ENCODE data around the gene PAPSS2. TPM values are rescaled to one million over a fixed set of nuclear protein-coding genes. Genes with fewer than 3 reads are reported as not detected.
"Not testable (repeated sequence)": the region's sequence is repeated elsewhere in the genome, so short reads cannot be mapped to it uniquely, and the experiment has no call there.

The PAPSS2 gene
- total RNA-seq, 1 donor from 2014 or later: 137 TPM

GRCh38 chr10:87636313-87636915 lies 23.3 kb upstream of the PAPSS2 start:
- Histone ChIP-seq H3K36me3 (no peaks in the 10 kb centered on the region), H3K4me3 (no peak overlapping the region), H3K27ac (no peak overlapping the region), H3K27me3 (ENCODE audit: low read depth) (no peaks in the 10 kb centered on the region), H3K4me1 (no peaks in the 10 kb centered on the region), H3K9me3 (no peaks in the 10 kb centered on the region)
- no peak for TF ChIP-seq CTCF (IDR thresholded peaks at IDR 0.05)
- DNase-seq: no peak
- ATAC-seq: no peak
- intact Hi-C loops (cut with DNase I): no loop called here

GRCh38 chr10:87639493-87639892 lies 20.2 kb upstream of the PAPSS2 start:
- ATAC-seq (no peak), DNase-seq (no peak)
- Histone ChIP-seq H3K9me3 (no peaks in the 10 kb centered on the region), H3K27ac (no peak overlapping the region), H3K36me3 (no peaks in the 10 kb centered on the region), H3K4me3 (no peak overlapping the region), H3K27me3 (ENCODE audit: low read depth) (no peaks in the 10 kb centered on the region), H3K4me1 (no peaks in the 10 kb centered on the region)
- TF ChIP-seq CTCF (IDR thresholded peaks at IDR 0.05): no peak
- intact Hi-C loops (cut with DNase I): no loop called here

DNA sequence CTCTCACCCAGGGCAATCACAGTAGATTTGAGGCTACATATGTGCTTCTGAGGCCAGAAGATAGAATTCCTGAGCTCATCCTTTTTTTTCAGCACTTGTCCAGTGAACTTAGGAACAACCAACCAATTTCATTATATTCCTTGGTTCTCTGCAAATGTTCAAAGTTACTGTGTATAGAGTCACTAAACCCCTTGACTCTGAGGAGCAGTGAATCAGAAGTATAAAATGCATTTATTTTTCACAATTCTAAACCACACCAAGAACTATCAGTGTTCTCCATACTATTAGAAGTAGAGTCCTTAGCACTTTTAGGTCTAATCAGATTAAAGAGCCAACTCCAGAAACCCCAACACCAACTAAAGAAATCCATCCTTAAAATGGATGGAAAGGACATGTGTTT lies 19.6 kb upstream of the PAPSS2 start:
- no peaks in the 10 kb centered on the region for H3K9me3 ChIP-seq
- no peaks in the 10 kb centered on the region for H3K36me3 ChIP-seq
- no peak overlapping the region for H3K4me3 ChIP-seq
- ATAC-seq: no peak
- no peak for DNase-seq
- no peak overlapping the region for H3K27ac ChIP-seq
- no peaks in the 10 kb centered on the region for H3K27me3 ChIP-seq (ENCODE audit: low read depth)
- TF ChIP-seq CTCF (IDR thresholded peaks at IDR 0.05): no peak
- intact Hi-C loops (cut with DNase I): no loop called here
- no peaks in the 10 kb centered on the region for H3K4me1 ChIP-seq

GRCh38 chr10:87642486-87642885 lies 17.2 kb upstream of the PAPSS2 start:
- no peak overlapping the region for H3K27ac ChIP-seq
- no peak overlapping the region for H3K4me3 ChIP-seq
- H3K9me3 ChIP-seq: no peaks in the 10 kb centered on the region
- H3K4me1 ChIP-seq: no peaks in the 10 kb centered on the region
- H3K27me3 ChIP-seq (ENCODE audit: low read depth): no peaks in the 10 kb centered on the region
- ATAC-seq (no peak), DNase-seq (no peak)
- TF ChIP-seq CTCF (IDR thresholded peaks at IDR 0.05): no peak
- intact Hi-C loops (cut with DNase I): no loop called here
- no peaks in the 10 kb centered on the region for H3K36me3 ChIP-seq

DNA sequence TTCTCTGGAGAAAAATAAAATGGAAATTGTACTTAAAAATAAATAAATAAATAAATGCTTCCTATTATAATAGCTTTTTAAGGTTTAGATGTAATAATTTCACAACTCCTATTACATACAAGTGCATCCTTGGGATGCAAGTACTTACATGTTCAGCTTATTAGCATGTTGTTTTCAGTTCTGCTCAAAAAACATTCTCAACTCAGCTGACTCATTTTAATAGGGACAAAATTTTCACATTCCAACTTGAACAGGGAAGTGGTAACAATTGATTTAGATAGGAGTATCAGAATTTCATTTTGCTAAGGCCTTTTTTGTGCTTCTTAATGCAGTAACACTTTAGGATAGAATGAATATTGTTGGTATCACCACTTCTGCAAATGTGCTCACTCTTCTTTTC lies 16.7 kb upstream of the PAPSS2 start:
- Histone ChIP-seq H3K27ac (no peak overlapping the region), H3K36me3 (no peaks in the 10 kb centered on the region), H3K9me3 (no peaks in the 10 kb centered on the region), H3K4me1 (no peaks in the 10 kb centered on the region), H3K27me3 (ENCODE audit: low read depth) (no peaks in the 10 kb centered on the region), H3K4me3 (no peak overlapping the region)
- intact Hi-C loops (cut with DNase I): no loop called here
- DNase-seq (no peak), ATAC-seq (no peak)
- no peak for TF ChIP-seq CTCF (IDR thresholded peaks at IDR 0.05)

DNA sequence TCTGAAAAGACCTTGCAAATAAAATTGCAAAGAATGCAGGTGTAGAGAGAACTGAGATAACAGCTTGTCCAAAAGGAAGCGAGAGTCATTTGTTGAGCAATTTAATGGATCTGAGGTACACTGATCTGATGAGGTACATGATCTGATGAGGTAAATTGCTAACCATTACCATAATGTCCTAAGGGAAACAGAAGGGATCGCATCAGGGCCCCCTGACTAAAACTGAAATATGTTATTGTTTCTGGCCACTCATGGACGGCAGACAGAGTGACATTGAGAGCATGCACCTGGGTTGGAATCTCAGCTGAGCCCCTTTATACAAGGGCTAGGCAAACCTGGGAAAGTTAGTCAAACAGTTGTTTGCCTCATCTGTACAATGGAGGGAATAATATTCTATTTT lies 15.8 kb upstream of the PAPSS2 start:
- no peaks in the 10 kb centered on the region for H3K4me1 ChIP-seq
- no peaks in the 10 kb centered on the region for H3K27me3 ChIP-seq (ENCODE audit: low read depth)
- H3K9me3 ChIP-seq: no peaks in the 10 kb centered on the region
- H3K4me3 ChIP-seq: no peak overlapping the region
- TF ChIP-seq CTCF (IDR thresholded peaks at IDR 0.05): no peak
- intact Hi-C loops (cut with DNase I): no loop called here
- DNase-seq (no peak), ATAC-seq (no peak)
- no peak overlapping the region for H3K27ac ChIP-seq
- H3K36me3 ChIP-seq: no peaks in the 10 kb centered on the region

DNA sequence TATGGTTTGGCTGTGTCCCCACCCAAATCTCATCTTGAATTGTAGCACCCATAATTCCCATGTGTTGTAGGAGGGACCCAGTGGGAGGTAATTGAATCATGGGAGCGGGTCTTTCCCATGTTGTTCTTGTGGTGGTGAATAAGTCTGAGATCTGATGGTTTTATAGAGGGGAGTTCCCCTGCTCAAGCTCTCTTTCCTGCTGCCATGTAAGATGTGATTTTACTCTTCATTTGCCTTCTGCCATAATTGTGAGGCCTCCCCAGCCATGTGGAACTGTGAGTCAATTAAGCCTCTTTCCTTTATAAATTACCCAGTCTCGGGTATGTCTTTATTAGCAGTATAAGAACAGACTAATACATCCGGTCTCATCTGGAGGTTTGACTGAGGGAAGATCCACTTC lies 15.2 kb upstream of the PAPSS2 start:
- H3K4me1 ChIP-seq; H3K27ac ChIP-seq; H3K36me3 ChIP-seq; DNase-seq; H3K27me3 ChIP-seq (ENCODE audit: low read depth); H3K9me3 ChIP-seq; H3K4me3 ChIP-seq; intact Hi-C loops (cut with DNase I); ATAC-seq: not testable (repeated sequence)
